LNCaP clone FGC (cell line): Measurements from ENCODE around the gene RBSN.

Experiments used
- DNase-seq: peaks from one replicate; pipeline ENCODE4 v3.0.0-alpha.2; 2011; ENCODE audit warnings: low read depth
- H3K4me3 ChIP-seq: 2 replicates; pipeline ENCODE4 v1.5.1; 2011; ENCODE audit warnings: mild to moderate bottlenecking, low read depth, low read length, control low read depth
- TF ChIP-seq, protein P1 (sequence below): IDR thresholded peaks from 2 replicates; pipeline ENCODE4 v1.5.1; 2012; ENCODE audit warnings: mild to moderate bottlenecking; ENCODE audit not compliant: control insufficient read depth, insufficient read depth; ENCODE audit errors: extremely low read depth

RBSN gene

DNA sequence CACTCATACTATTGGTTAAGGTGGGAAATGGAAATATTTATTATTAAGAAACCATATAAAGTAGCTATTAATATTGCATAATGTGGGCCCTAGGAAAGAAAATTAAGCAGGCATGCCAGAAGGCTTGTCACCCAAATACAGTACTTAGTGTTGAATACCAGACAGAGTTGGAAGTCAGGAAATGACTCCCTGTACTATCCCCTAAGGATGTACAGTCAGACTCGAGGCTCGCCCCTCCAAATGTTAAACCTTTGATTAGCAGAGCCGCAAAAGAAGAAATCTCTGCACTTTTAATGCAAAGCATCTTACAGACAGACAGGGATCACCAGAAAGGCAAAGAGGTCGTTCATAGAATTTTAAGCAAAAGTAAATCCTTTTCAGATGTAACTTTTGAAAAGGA, 11.3 kb upstream of the RBSN start:
- TF ChIP-seq, protein P1, sequence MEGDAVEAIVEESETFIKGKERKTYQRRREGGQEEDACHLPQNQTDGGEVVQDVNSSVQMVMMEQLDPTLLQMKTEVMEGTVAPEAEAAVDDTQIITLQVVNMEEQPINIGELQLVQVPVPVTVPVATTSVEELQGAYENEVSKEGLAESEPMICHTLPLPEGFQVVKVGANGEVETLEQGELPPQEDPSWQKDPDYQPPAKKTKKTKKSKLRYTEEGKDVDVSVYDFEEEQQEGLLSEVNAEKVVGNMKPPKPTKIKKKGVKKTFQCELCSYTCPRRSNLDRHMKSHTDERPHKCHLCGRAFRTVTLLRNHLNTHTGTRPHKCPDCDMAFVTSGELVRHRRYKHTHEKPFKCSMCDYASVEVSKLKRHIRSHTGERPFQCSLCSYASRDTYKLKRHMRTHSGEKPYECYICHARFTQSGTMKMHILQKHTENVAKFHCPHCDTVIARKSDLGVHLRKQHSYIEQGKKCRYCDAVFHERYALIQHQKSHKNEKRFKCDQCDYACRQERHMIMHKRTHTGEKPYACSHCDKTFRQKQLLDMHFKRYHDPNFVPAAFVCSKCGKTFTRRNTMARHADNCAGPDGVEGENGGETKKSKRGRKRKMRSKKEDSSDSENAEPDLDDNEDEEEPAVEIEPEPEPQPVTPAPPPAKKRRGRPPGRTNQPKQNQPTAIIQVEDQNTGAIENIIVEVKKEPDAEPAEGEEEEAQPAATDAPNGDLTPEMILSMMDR: no peak
- no peak overlapping the region for H3K4me3 ChIP-seq

DNA sequence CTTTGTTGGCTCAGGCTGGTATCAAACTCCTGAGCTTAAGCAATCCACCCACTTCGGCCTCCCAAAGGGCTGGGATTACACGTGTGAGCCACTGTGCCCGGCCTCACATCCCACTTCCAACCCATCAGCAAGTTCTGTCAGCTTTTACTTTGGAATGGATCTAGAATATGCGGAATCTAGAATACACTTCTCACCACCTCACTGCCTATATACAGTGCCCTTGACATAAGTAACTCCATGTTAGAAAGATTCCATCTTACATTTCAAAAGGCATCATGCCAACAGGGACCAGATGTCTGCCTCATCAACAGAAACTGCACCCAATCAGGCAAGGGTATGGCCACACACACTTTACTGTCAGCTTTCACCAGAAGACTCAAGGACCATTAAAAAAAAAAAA, 9.9 kb upstream of the RBSN start:
- TF ChIP-seq, protein P1: no peak
- no peak for DNase-seq
- H3K4me3 ChIP-seq: no peak overlapping the region

More for the DNA sequence above, 11.3 kb upstream of the RBSN start:
- no peak for DNase-seq

DNA sequence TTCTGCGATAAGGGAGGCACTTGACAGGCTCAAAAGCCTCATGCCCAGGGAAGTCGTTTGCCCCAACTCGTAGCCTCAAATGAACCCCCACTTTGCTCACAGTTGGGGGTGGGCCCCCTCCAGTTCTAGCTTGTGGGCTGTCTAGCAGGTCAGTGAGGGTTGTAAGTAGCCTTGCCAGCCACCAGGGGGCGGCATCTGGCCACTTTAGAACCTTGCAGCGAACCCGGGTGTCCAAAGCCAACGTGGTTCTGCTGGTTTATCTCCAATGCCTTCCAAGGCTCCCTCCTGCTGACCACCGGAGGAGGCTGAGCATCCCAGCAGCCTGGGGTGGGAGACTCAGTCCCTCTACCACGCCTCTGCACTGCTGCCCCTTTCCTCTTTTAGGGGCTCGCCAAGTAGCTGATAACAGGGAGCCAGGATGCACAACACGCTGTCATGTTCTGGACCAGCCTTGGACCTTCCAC, 9.2 kb upstream of the RBSN start:
- no peak overlapping the region for H3K4me3 ChIP-seq
- DNase-seq: peak; percentile 51
- TF ChIP-seq, protein P1: peak; percentile 86

DNA sequence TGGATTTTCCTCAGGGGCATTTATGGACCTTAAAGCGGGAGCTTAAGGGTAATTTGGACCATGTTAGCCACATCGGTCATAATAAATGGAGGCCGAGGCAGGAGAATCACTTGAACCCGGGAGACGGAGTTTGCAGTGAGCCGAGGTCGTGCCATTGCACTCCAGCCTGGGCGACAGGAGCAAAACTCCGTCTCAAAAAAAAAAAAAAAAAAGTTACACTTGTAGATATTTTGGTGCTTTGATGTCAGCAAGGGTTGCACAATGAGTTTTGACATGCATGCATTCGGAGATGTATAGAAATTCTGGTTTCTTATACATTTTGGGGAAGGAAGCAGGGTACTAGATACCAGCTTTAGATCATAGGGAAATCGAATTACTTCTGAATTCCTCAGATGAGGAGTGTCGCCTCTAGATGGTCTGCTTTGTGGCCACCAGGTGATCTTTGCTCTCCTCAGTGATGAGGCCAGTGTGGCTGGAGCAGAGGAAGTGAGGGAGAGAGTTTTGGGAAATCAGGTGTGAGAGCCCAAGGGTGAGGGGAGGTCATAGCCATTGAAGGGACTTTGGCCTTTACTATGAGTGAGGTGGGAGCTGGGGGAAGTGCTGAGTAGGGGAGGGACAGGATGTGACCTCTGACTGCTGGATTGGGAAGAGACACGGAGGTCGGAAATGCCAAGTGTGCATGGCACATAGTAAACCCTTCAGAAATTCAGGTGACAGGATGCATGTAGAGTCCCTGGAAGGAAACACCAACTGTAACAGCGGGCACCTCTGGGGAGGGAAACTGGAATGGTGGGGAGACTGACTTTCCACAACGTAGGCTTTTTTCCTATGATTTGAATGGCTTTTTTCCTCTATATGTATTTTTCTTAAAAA, 8.4 kb upstream of the RBSN start:
- TF ChIP-seq, protein P1: no peak
- no peak overlapping the region for H3K4me3 ChIP-seq
- no peak for DNase-seq

DNA sequence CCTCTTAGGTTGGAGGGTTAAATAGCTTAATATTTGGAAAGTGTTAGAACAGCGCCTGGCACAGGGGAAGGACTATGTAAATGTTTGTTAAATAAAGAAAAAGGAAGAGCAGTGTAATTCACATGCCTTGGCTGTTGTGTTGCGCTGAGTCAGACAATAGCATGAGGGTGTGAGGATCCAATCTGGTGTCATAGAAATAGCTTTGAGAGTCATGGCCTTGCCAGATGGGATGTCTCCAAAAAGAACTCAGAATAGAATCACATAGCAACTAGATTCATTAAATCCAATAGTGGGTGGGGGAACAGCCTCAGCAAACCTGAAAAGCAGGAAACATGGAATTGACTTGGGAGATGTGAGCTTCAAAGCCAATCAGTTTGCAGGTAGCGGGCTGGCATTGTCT, 3.9 kb upstream of the RBSN start:
- peak; percentile 72 for DNase-seq
- TF ChIP-seq, protein P1: no peak
- H3K4me3 ChIP-seq: no peak overlapping the region

DNA sequence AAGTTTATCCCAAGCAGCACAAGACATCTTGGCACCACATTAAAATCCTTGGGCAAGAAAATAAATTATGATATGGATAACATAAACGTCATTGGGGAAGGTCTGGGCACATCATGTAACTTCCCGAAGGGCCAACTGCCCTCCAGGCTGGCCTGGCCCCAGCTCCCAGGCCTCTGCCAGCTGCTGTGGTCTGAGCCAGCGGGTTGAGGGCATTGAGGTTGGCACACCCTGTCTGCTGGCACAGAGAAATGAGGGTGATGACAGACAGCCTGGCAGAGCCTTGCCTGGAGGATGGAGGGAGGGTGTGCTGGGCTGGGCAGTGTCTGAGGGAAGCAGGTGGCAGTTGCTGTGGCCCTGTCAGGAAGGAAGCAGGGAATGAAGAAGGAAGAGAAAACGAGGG, 3.3 kb upstream of the RBSN start:
- H3K4me3 ChIP-seq: no peak overlapping the region
- DNase-seq: peak; percentile 71

More for the DNA sequence above, 3.3 kb upstream of the RBSN start:
- TF ChIP-seq, protein P1: no peak
